ENCODE data around the gene MGLL.

GRCh38 chr3:127860211-127860696, 37.9 kb upstream of the MGLL start:
- TF ChIP-seq CTCF (IDR thresholded peaks at IDR 0.05; ENCODE audit: low read length) = no peak
- TF ChIP-seq EZH2 (IDR thresholded peaks at IDR 0.05; ENCODE audit: borderline replicate concordance, low read length) = no peak

Data from OCI-LY1 (cell line).